Sigmoid colon (tissue), 4 donors: ENCODE data around the gene AMN1.

Experiments used
- POLR2A ChIP-seq, 2 donors: fragments of 450-650 bp; IDR thresholded peaks; one replicate each; pipeline ENCODE4 v1.6.1; 2016; ENCODE audit warnings: antibody characterized with exemption in 2 of 2, mild to moderate bottlenecking in 2 of 2, moderate library complexity in 2 of 2
- POLR2AphosphoS5 ChIP-seq, 4 donors: sonication (generic); formaldehyde crosslinking; IDR thresholded peaks; one replicate each; pipeline ENCODE4 v1.6.1; 2017; ENCODE audit warnings: antibody characterized with exemption in 4 of 4
- TF ChIP-seq, protein P1 (sequence below), 4 experiments: fragments of 450-650 bp in 3 of 4; fragments of 200-600 bp in 1 of 4; IDR thresholded peaks; one replicate each; pipeline ENCODE4 v1.5.1; 2016 to 2019; ENCODE audit warnings: antibody characterized with exemption in 4 of 4, mild to moderate bottlenecking in 3 of 4, moderate library complexity in 2 of 4

DNA sequence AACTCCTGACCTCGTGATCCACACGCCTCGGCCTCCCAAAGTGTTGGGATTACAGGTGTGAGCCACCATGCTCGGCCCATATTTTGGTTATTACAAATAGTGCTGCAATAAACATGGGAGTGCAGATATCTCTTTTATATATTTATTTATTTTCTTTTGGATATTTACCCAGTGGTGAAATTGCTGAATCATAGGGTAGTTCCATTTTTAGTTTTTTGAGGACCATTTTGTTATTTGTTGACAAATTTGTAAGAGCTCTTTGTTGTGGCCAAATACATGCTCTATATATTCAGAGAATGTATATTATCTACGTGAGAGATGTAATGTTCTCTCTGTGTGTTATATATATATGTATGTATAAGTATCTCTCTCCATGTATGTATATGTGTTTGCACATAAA lies 15.9 kb downstream of the AMN1 start:
- TF ChIP-seq POLR2AphosphoS5 (IDR thresholded peaks at IDR 0.05) (no peak), POLR2A (IDR thresholded peaks at IDR 0.05) (no peak)
- TF ChIP-seq, protein P1, sequence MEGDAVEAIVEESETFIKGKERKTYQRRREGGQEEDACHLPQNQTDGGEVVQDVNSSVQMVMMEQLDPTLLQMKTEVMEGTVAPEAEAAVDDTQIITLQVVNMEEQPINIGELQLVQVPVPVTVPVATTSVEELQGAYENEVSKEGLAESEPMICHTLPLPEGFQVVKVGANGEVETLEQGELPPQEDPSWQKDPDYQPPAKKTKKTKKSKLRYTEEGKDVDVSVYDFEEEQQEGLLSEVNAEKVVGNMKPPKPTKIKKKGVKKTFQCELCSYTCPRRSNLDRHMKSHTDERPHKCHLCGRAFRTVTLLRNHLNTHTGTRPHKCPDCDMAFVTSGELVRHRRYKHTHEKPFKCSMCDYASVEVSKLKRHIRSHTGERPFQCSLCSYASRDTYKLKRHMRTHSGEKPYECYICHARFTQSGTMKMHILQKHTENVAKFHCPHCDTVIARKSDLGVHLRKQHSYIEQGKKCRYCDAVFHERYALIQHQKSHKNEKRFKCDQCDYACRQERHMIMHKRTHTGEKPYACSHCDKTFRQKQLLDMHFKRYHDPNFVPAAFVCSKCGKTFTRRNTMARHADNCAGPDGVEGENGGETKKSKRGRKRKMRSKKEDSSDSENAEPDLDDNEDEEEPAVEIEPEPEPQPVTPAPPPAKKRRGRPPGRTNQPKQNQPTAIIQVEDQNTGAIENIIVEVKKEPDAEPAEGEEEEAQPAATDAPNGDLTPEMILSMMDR (IDR thresholded peaks at IDR 0.05) = no peak
